GM23338 (cell line): ENCODE measurements around the gene ASIC3. TPM values are rescaled to one million over a fixed set of nuclear protein-coding genes. Genes with fewer than 3 reads are reported as not detected.

Experiments used
- ATAC-seq: fragments of 200-7000 bp; cut with Tn5 transposase; 3 replicates; pipeline ENCODE4 v1.9.1; 2020
- DNase-seq: peaks from one replicate; pipeline ENCODE4 v3.0.0-alpha.2; 2015; ENCODE audit warnings: low spot score
- H2AFZ ChIP-seq: fragments of 200-600 bp; sonication (generic); 2 replicates; pipeline ENCODE4 v1.8.0; 2016; ENCODE audit warnings: antibody characterized with exemption, mild to moderate bottlenecking, moderate library complexity
- H3F3A ChIP-seq: fragments of 200-600 bp; sonication (generic); replicated peaks from 2 replicates; pipeline ENCODE4 v1.8.0; 2017; ENCODE audit warnings: antibody characterized with exemption, mixed run types, low read depth
- H3K27ac ChIP-seq: fragments of 200-600 bp; sonication (generic); 2 replicates; pipeline ENCODE4 v1.6.1; 2016; ENCODE audit warnings: low read depth
- H3K27me3 ChIP-seq: fragments of 200-600 bp; sonication (generic); 2 replicates; pipeline ENCODE4 v1.8.0; 2016; ENCODE audit warnings: mild to moderate bottlenecking, mixed run types, moderate library complexity; ENCODE audit not compliant: insufficient read depth
- H3K36me3 ChIP-seq: fragments of 200-600 bp; sonication (generic); 2 replicates; pipeline ENCODE4 v1.8.0; 2016; ENCODE audit warnings: mild to moderate bottlenecking; ENCODE audit not compliant: insufficient read depth
- H3K4me1 ChIP-seq: fragments of 200-600 bp; sonication (generic); 2 replicates; pipeline ENCODE4 v1.8.0; 2016; ENCODE audit warnings: mild to moderate bottlenecking, moderate library complexity; ENCODE audit not compliant: insufficient read depth
- H3K4me2 ChIP-seq: fragments of 200-600 bp; sonication (generic); 2 replicates; pipeline ENCODE4 v1.7.1; 2017; ENCODE audit warnings: mixed run types
- H3K4me3 ChIP-seq: fragments of 200-600 bp; sonication (generic); 2 replicates; pipeline ENCODE4 v1.6.1; 2016; ENCODE audit warnings: mixed run types
- H3K79me2 ChIP-seq: fragments of 200-600 bp; sonication (generic); replicated peaks from 2 replicates; pipeline ENCODE4 v1.8.0; 2017; ENCODE audit warnings: mild to moderate bottlenecking; ENCODE audit not compliant: insufficient read depth
- H3K9me2 ChIP-seq: fragments of 200-600 bp; sonication (generic); 2 replicates; pipeline ENCODE4 v1.8.0; 2017; ENCODE audit not compliant: insufficient read depth
- H4K20me1 ChIP-seq: fragments of 200-600 bp; sonication (generic); replicated peaks from 2 replicates; pipeline ENCODE4 v1.8.0; 2017; ENCODE audit warnings: mild to moderate bottlenecking; ENCODE audit not compliant: insufficient read depth
- H3K27ac Mint-ChIP-seq: 2 replicates; pipeline ENCODE4 v1.8.0; 2020; ENCODE audit warnings: inconsistent platforms, mild to moderate bottlenecking, moderate library complexity, mixed read lengths
- H3K27me3 Mint-ChIP-seq: 3 replicates; pipeline ENCODE4 v1.8.0; 2022; ENCODE audit warnings: low read depth, mild to moderate bottlenecking, moderate library complexity, mixed read lengths, inconsistent platforms; ENCODE audit not compliant: insufficient read depth, poor library complexity
- H3K36me3 Mint-ChIP-seq: 3 replicates; pipeline ENCODE4 v1.8.0; 2021; ENCODE audit warnings: low read depth, mild to moderate bottlenecking, inconsistent platforms, moderate library complexity, mixed read lengths
- H3K4me1 Mint-ChIP-seq: 3 replicates; pipeline ENCODE4 v1.8.0; 2020; ENCODE audit warnings: mild to moderate bottlenecking, inconsistent platforms, mixed read lengths
- H3K4me3 Mint-ChIP-seq: 3 replicates; pipeline ENCODE4 v1.8.0; 2021; ENCODE audit warnings: moderate library complexity, mild to moderate bottlenecking, inconsistent platforms, mixed read lengths
- H3K9me3 Mint-ChIP-seq: 3 replicates; pipeline ENCODE4 v1.8.0; 2020; ENCODE audit warnings: moderate library complexity, mild to moderate bottlenecking, inconsistent platforms, mixed read lengths
- CREB1 ChIP-seq: fragments of 250-450 bp; sonication (Bioruptor Pico); IDR thresholded peaks from 2 replicates; pipeline ENCODE4 v1.5.0; 2020; ENCODE audit warnings: low read depth, mild to moderate bottlenecking, moderate library complexity
- CTCF ChIP-seq, 2 experiments: fragments of 200-600 bp in 1 of 2; sonication (generic) in 1 of 2; conservative IDR thresholded peaks; 2 replicates each; pipeline versions ENCODE4 v1.5.1 to v1.6.1; 2016 to 2017; ENCODE audit warnings: antibody characterized with exemption in 2 of 2, low read depth in 2 of 2, mild to moderate bottlenecking in 2 of 2, moderate library complexity in 1 of 2
- ETS1 ChIP-seq: IDR thresholded peaks from 2 replicates; pipeline ENCODE4 v1.6.1; 2016; ENCODE audit warnings: antibody characterized with exemption
- EZH2 ChIP-seq: fragments of 200-600 bp; sonication (generic); IDR thresholded peaks from one replicate; pipeline ENCODE4 v1.8.0; 2017; ENCODE audit warnings: antibody characterized with exemption, mild to moderate bottlenecking, low read depth; ENCODE audit not compliant: unreplicated experiment
- EZH2phosphoT487 ChIP-seq: fragments of 200-600 bp; sonication (generic); IDR thresholded peaks from one replicate; pipeline ENCODE4 v1.8.1; 2018; ENCODE audit warnings: antibody characterized with exemption; ENCODE audit not compliant: unreplicated experiment
- JUNB ChIP-seq: IDR thresholded peaks from one replicate; pipeline ENCODE4 v1.6.1; 2016; ENCODE audit warnings: antibody characterized with exemption; ENCODE audit not compliant: unreplicated experiment
- NANOG ChIP-seq: IDR thresholded peaks from 2 replicates; pipeline ENCODE4 v1.6.1; 2016; ENCODE audit warnings: antibody characterized with exemption, borderline replicate concordance
- POLR2AphosphoS5 ChIP-seq: IDR thresholded peaks from 2 replicates; pipeline ENCODE4 v1.6.1; 2016; ENCODE audit warnings: antibody characterized with exemption, low read depth
- REST ChIP-seq: IDR thresholded peaks from one replicate; pipeline ENCODE4 v1.6.1; 2018; ENCODE audit warnings: antibody characterized with exemption; ENCODE audit not compliant: unreplicated experiment
- STAT1 ChIP-seq: IDR thresholded peaks from one replicate; pipeline ENCODE4 v1.6.1; 2016; ENCODE audit warnings: antibody characterized with exemption; ENCODE audit not compliant: unreplicated experiment
- ZNF114 ChIP-seq: fragments of 250-450 bp; sonication (Bioruptor Pico); IDR thresholded peaks from 2 replicates; pipeline ENCODE4 v1.5.0; 2020; ENCODE audit warnings: mild to moderate bottlenecking, moderate library complexity
- ZNF331 ChIP-seq: fragments of 250-450 bp; sonication (Bioruptor Pico); IDR thresholded peaks from 2 replicates; pipeline ENCODE4 v1.5.0; 2020; ENCODE audit warnings: low read depth, mild to moderate bottlenecking, moderate library complexity
- ZNF462 ChIP-seq: fragments of 250-450 bp; sonication (Bioruptor Pico); IDR thresholded peaks from 2 replicates; pipeline ENCODE4 v1.5.0; 2020; ENCODE audit warnings: mild to moderate bottlenecking, moderate library complexity
- polyA plus RNA-seq: library from polyadenylated mRNA; unstranded; fragments of >200 nt; fragmentation: Nextera tagmentation; extraction: Ambion mirVana; gene quantifications from 2 replicates; pipeline ENCODE4 v1.2.1, GENCODE V29; 2016
- total RNA-seq: library from RNA; depleted of rRNA; stranded (reverse); fragments of >200 nt; shearing (Covaris generic); gene quantifications from 2 replicates; pipeline ENCODE4 v1.2.3, GENCODE V29; 2014

The ASIC3 gene
- total and polyA plus RNA-seq, 2 experiments from 2014 or later, result 0.87 to 0.90 TPM

GRCh38 chr7:151031011-151031410, 17.3 kb upstream of the ASIC3 start:
- H3K4me1 Mint-ChIP-seq, result peaks cover 24% of the 10 kb centered on the region
- no peak for ATAC-seq

More at GRCh38 chr7:151031011-151031410, 17.3 kb upstream of the ASIC3 start:
- TF ChIP-seq CREB1 (CRISPR knock-in tag) (no peak), ETS1 (no peak), REST (no peak), CTCF (conservative IDR thresholded peaks at IDR 0.05; ENCODE audit: low read depth in 2 of 2) (no peak), EZH2phosphoT487 (no peak), ZNF331 (no peak), JUNB (no peak), NANOG (no peak), STAT1 (no peak), EZH2 (no peak), ZNF114 (CRISPR knock-in tag) (no peak), POLR2AphosphoS5 (no peak), ZNF462 (CRISPR knock-in tag) (no peak)
- peaks cover 3% of the 10 kb centered on the region for H3K27me3 Mint-ChIP-seq
- H3F3A ChIP-seq, result no peaks in the 10 kb centered on the region
- H3K4me3 ChIP-seq, result no peak overlapping the region
- H3K36me3 ChIP-seq, result no peaks in the 10 kb centered on the region
- peaks cover 3% of the 10 kb centered on the region; the same call in 1 of the 3 replicates for H3K36me3 Mint-ChIP-seq
- H3K27ac Mint-ChIP-seq, result no peak overlapping the region
- no peaks in the 10 kb centered on the region; the same call in 1 of the 2 replicates for H4K20me1 ChIP-seq
- no peaks in the 10 kb centered on the region for H3K9me3 Mint-ChIP-seq
- H2AFZ ChIP-seq, result no peak overlapping the region
- H3K4me3 Mint-ChIP-seq, result no peak overlapping the region
- no peak overlapping the region for H3K27ac ChIP-seq
- H3K4me2 ChIP-seq, result no peak overlapping the region
- no peaks in the 10 kb centered on the region for H3K9me2 ChIP-seq
- peaks cover 7% of the 10 kb centered on the region; the same call in 1 of the 2 replicates for H3K27me3 ChIP-seq
- DNase-seq, result no peak
- H3K4me1 ChIP-seq, result peaks cover 15% of the 10 kb centered on the region
- peaks cover 9% of the 10 kb centered on the region; the same call in 1 of the 2 replicates for H3K79me2 ChIP-seq
